SU-DHL-6 (cell line): ENCODE data around the gene CA12.

Source experiments
- H2AFZ ChIP-seq: fragments of 200-600 bp; sonication (generic); 2 replicates; pipeline ENCODE4 v1.6.1; 2014; ENCODE audit warnings: low read depth, mild to moderate bottlenecking, moderate library complexity, mixed read lengths, antibody characterized with exemption, low read length; ENCODE audit not compliant: severe bottlenecking
- H3F3A ChIP-seq: fragments of 200-600 bp; shearing (Covaris generic); 2 replicates; pipeline ENCODE4 v1.6.0; 2016; ENCODE audit warnings: antibody characterized with exemption, mild to moderate bottlenecking; ENCODE audit not compliant: insufficient read depth
- H3K27ac ChIP-seq: fragments of 200-600 bp; sonication (generic); 2 replicates; pipeline ENCODE4 v1.5.1; 2016; ENCODE audit warnings: low read depth, mild to moderate bottlenecking, low read length, moderate library complexity, mixed read lengths
- H3K27me3 ChIP-seq: fragments of 200-600 bp; sonication (generic), shearing (Covaris generic); 2 replicates; pipeline ENCODE4 v1.6.0; 2014; ENCODE audit warnings: mild to moderate bottlenecking, low read length
- H3K36me3 ChIP-seq: fragments of 200-600 bp; sonication (generic); 2 replicates; pipeline ENCODE4 v1.6.1; 2014; ENCODE audit warnings: mild to moderate bottlenecking, low read length, mixed read lengths
- H3K4me2 ChIP-seq: fragments of 300-600, 200-600 bp; shearing (Covaris generic), sonication (generic); 2 replicates; pipeline ENCODE4 v1.6.0; 2014; ENCODE audit warnings: low read length, low read depth, mild to moderate bottlenecking; ENCODE audit not compliant: poor library complexity, severe bottlenecking
- H3K4me3 ChIP-seq: fragments of 200-600 bp; sonication (generic); 2 replicates; pipeline ENCODE4 v1.5.1; 2014; ENCODE audit warnings: antibody characterized with exemption, low read length, mild to moderate bottlenecking, mixed read lengths; ENCODE audit not compliant: insufficient read depth, poor library complexity, severe bottlenecking
- H3K79me2 ChIP-seq: fragments of 200-600 bp; sonication (generic); 2 replicates; pipeline ENCODE4 v1.6.1; 2014; ENCODE audit warnings: mild to moderate bottlenecking, low read length, moderate library complexity; ENCODE audit not compliant: insufficient read depth
- H3K9ac ChIP-seq: fragments of 200-600 bp; sonication (generic); 2 replicates; pipeline ENCODE4 v1.7.0; 2014; ENCODE audit warnings: mild to moderate bottlenecking, low read length
- H3K9me2 ChIP-seq: fragments of 200-600 bp; sonication (generic); replicated peaks from 2 replicates; pipeline ENCODE4 v1.6.1; 2014; ENCODE audit warnings: low read length; ENCODE audit not compliant: insufficient read depth
- H3K9me3 ChIP-seq: fragments of 200-600 bp; sonication (generic); 2 replicates; pipeline ENCODE4 v1.6.1; 2014; ENCODE audit warnings: low read length, mixed read lengths; ENCODE audit not compliant: insufficient read depth
- H4K20me1 ChIP-seq: fragments of 200-600 bp; sonication (generic); 2 replicates; pipeline ENCODE4 v1.6.1; 2014; ENCODE audit warnings: low read depth, mild to moderate bottlenecking, antibody characterized with exemption, low read length, moderate library complexity, mixed read lengths
- EZH2phosphoT487 ChIP-seq: fragments of 200-600 bp; sonication (generic), shearing (Covaris generic); conservative IDR thresholded peaks from 2 replicates; pipeline ENCODE4 v1.6.1; 2018; ENCODE audit warnings: mild to moderate bottlenecking, antibody characterized with exemption, low read length, moderate library complexity, mixed read lengths
- TF ChIP-seq, protein P1 (sequence below): fragments of 200-600 bp; sonication (generic); IDR thresholded peaks from one replicate; pipeline ENCODE4 v1.5.1; 2017; ENCODE audit warnings: antibody characterized with exemption, mild to moderate bottlenecking, low read length, moderate library complexity; ENCODE audit not compliant: insufficient read depth, poor library complexity, severe bottlenecking

The CA12 gene

GRCh38 chr15:63414474-63415120 lies 33.0 kb upstream of the CA12 start:
- no peaks in the 10 kb centered on the region for H3K9me2 ChIP-seq
- H3K4me2 ChIP-seq, result no peak overlapping the region
- no peaks in the 10 kb centered on the region for H4K20me1 ChIP-seq
- no peaks in the 10 kb centered on the region for H3K79me2 ChIP-seq
- H3K4me3 ChIP-seq, result no peak overlapping the region
- TF ChIP-seq, protein P1, sequence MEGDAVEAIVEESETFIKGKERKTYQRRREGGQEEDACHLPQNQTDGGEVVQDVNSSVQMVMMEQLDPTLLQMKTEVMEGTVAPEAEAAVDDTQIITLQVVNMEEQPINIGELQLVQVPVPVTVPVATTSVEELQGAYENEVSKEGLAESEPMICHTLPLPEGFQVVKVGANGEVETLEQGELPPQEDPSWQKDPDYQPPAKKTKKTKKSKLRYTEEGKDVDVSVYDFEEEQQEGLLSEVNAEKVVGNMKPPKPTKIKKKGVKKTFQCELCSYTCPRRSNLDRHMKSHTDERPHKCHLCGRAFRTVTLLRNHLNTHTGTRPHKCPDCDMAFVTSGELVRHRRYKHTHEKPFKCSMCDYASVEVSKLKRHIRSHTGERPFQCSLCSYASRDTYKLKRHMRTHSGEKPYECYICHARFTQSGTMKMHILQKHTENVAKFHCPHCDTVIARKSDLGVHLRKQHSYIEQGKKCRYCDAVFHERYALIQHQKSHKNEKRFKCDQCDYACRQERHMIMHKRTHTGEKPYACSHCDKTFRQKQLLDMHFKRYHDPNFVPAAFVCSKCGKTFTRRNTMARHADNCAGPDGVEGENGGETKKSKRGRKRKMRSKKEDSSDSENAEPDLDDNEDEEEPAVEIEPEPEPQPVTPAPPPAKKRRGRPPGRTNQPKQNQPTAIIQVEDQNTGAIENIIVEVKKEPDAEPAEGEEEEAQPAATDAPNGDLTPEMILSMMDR, result no peak
- no peak for TF ChIP-seq EZH2phosphoT487
- no peak overlapping the region for H3K9ac ChIP-seq
- H3K36me3 ChIP-seq, result no peaks in the 10 kb centered on the region
- H3K27me3 ChIP-seq, result no peaks in the 10 kb centered on the region
- H3K9me3 ChIP-seq, result no peaks in the 10 kb centered on the region
- no peak overlapping the region for H2AFZ ChIP-seq
- H3F3A ChIP-seq, result no peaks in the 10 kb centered on the region
- no peak overlapping the region for H3K27ac ChIP-seq

DNA sequence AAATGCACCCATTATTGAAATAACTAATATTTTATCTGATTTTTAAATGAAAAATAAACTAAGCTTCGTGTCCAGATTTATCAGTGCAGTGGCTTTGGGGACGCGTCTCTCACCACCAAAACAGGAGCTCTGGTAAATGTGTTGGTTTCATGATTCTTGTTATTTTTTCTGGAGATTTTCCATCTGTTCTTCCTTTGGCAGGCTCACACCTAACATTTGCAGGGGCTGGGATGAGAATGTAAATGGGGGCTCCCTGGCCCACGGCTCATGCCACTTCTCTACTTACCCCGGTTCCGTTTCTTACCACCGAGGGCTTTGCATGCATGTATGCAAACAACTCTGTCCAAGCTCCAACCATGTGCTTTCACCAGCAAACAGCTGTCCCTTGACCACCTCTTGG lies 30.9 kb upstream of the CA12 start:
- no peaks in the 10 kb centered on the region for H3K27me3 ChIP-seq
- no peak overlapping the region for H3K4me2 ChIP-seq
- H3K9ac ChIP-seq, result no peak overlapping the region
- H3K9me2 ChIP-seq, result no peaks in the 10 kb centered on the region
- H3F3A ChIP-seq, result no peaks in the 10 kb centered on the region
- no peaks in the 10 kb centered on the region for H4K20me1 ChIP-seq
- H2AFZ ChIP-seq, result no peak overlapping the region
- no peaks in the 10 kb centered on the region for H3K79me2 ChIP-seq
- H3K36me3 ChIP-seq, result no peaks in the 10 kb centered on the region
- no peak overlapping the region for H3K4me3 ChIP-seq
- TF ChIP-seq EZH2phosphoT487, result no peak
- TF ChIP-seq, protein P1, result no peak
- H3K9me3 ChIP-seq, result no peaks in the 10 kb centered on the region
- no peak overlapping the region for H3K27ac ChIP-seq

DNA sequence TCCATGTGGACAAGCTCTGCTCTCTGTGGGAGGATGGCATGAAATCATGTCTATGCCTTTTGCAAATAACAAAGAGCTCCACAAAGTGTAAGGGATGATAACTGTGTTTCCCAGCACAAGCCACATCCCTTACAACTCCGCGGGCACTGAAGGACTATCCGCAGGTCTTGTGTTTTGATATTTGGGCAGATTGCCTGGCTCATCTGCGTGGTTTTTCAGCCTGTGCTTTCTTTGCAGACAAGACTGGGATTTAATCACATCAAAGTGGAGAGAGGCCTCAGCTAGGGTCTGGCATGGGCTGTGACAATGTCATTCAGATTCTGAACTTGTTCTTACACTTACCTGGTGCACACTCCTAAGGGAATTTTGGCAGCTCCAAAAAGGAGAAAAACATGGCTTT lies 30.2 kb upstream of the CA12 start:
- no peak overlapping the region for H3K9ac ChIP-seq
- no peaks in the 10 kb centered on the region for H3K79me2 ChIP-seq
- no peaks in the 10 kb centered on the region for H4K20me1 ChIP-seq
- H3F3A ChIP-seq, result no peaks in the 10 kb centered on the region
- no peak overlapping the region for H3K4me2 ChIP-seq
- no peak overlapping the region for H3K4me3 ChIP-seq
- TF ChIP-seq, protein P1, result no peak
- TF ChIP-seq EZH2phosphoT487, result no peak
- H3K9me2 ChIP-seq, result no peaks in the 10 kb centered on the region
- H3K9me3 ChIP-seq, result no peaks in the 10 kb centered on the region
- H3K27ac ChIP-seq, result no peak overlapping the region
- H3K27me3 ChIP-seq, result no peaks in the 10 kb centered on the region
- no peaks in the 10 kb centered on the region for H3K36me3 ChIP-seq
- no peak overlapping the region for H2AFZ ChIP-seq
